Measurements from ENCODE around the gene INTS13. TPM values are rescaled to one million over a fixed set of nuclear protein-coding genes. Genes with fewer than 3 reads are reported as not detected.

INTS13 gene
- total and polyA plus RNA-seq, 2 donors (not counting 3 experiments of a cell fraction or from before 2014, with no cell fraction given), result 8.7 to 35.9 TPM

DNA sequence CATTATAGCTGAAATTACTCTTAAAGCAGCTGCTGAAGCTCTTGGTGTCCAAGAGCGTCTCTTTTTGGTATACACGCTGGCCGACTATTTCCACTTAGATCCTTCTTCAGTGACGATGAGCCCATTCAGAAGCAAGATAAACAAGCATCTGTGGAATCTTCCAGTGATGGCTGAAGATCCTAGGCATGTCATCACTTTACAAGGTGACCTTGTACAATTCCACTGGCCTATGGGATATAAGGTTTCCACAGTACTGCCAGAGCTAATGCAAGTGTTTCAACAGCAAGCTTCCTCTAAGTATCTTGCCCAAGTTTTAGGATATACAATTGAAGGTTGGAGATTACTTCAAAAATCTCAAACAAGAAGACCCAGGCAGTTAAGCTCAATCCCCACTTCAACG, 47.0 kb downstream of the INTS13 start:
- Histone ChIP-seq H3K27me3 (ENCODE audit: control insufficient read depth in 2 of 2, insufficient read depth in 2 of 2, low read length in 2 of 2) (no peaks in the 10 kb centered on the region), H3K79me2 (ENCODE audit: control insufficient read depth, insufficient read depth, low read length) (no peaks in the 10 kb centered on the region), H3K4me1 (ENCODE audit: control insufficient read depth, extremely low read depth, insufficient read depth, low read length) (no peaks in the 10 kb centered on the region), H3K4me3 (replicated peaks in 1 of 3; ENCODE audit: insufficient read depth in 1 of 3, low read depth in 1 of 3, low read length in 3 of 3) (no peak overlapping the region), H3K9ac (replicated peaks; ENCODE audit: extremely low read depth, insufficient read depth, low read length) (no peak overlapping the region), H3K36me3 (ENCODE audit: control insufficient read depth in 2 of 2, extremely low read depth in 1 of 2, insufficient read depth in 2 of 2, low read length in 2 of 2) (no peaks in the 10 kb centered on the region), H3K4me2 (ENCODE audit: insufficient read depth, low read length) (no peak overlapping the region), H4K20me1 (replicated peaks; ENCODE audit: control insufficient read depth, extremely low read depth, insufficient read depth, low read length) (no peaks in the 10 kb centered on the region), H2AFZ (ENCODE audit: low read depth, low read length) (no peak overlapping the region), H3K9me3 (replicated peaks; ENCODE audit: control insufficient read depth, insufficient read depth, low read length) (no peaks in the 10 kb centered on the region), H3K27ac (ENCODE audit: insufficient read depth, low read depth, low read length) (no peak overlapping the region), H3K9me1 (replicated peaks; ENCODE audit: control insufficient read depth, extremely low read depth, insufficient read depth, low read length) (no peaks in the 10 kb centered on the region)
- CTCF ChIA-PET, result interaction anchor here (0.7 to 1.8 kb wide), 4 partner anchors 12 to 415 kb away, joined by 3 to 7 read pairs (median 4); partner anchors contain the start of gene ITPR2
- POLR2A ChIA-PET, result no interaction called here
- FAIRE-seq, result no peak
- no TSS peak for BruUV-seq (replicated peaks)
- no peak for DNase-seq (ENCODE audit: low read depth, low spot score)
- no peak for TF ChIP-seq GATA2 (IDR thresholded peaks at IDR 0.05; ENCODE audit: insufficient read depth, insufficient read length, low read depth, low read length)
- TF ChIP-seq, protein P1, sequence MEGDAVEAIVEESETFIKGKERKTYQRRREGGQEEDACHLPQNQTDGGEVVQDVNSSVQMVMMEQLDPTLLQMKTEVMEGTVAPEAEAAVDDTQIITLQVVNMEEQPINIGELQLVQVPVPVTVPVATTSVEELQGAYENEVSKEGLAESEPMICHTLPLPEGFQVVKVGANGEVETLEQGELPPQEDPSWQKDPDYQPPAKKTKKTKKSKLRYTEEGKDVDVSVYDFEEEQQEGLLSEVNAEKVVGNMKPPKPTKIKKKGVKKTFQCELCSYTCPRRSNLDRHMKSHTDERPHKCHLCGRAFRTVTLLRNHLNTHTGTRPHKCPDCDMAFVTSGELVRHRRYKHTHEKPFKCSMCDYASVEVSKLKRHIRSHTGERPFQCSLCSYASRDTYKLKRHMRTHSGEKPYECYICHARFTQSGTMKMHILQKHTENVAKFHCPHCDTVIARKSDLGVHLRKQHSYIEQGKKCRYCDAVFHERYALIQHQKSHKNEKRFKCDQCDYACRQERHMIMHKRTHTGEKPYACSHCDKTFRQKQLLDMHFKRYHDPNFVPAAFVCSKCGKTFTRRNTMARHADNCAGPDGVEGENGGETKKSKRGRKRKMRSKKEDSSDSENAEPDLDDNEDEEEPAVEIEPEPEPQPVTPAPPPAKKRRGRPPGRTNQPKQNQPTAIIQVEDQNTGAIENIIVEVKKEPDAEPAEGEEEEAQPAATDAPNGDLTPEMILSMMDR (IDR thresholded peaks at IDR 0.05; ENCODE audit: extremely low read depth in 1 of 2, insufficient read depth in 1 of 2, low read depth in 1 of 2, low read length in 2 of 2), result no peak
- no peak for TF ChIP-seq MYC (IDR thresholded peaks at IDR 0.05; ENCODE audit: low read depth, low read length)
- TF ChIP-seq, protein P2, sequence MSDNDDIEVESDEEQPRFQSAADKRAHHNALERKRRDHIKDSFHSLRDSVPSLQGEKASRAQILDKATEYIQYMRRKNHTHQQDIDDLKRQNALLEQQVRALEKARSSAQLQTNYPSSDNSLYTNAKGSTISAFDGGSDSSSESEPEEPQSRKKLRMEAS (IDR thresholded peaks at IDR 0.05; ENCODE audit: insufficient read depth, insufficient read length), result no peak
- TF ChIP-seq POLR2AphosphoS5 (IDR thresholded peaks at IDR 0.05; ENCODE audit: insufficient read depth, low read depth, low read length), result no peak
- TF ChIP-seq POLR2A (IDR thresholded peaks at IDR 0.05; ENCODE audit: low read depth, low read length), result no peak
- TF ChIP-seq EZH2 (IDR thresholded peaks at IDR 0.05; ENCODE audit: borderline replicate concordance, low read depth, low read length, severe bottlenecking), result no peak
- TF ChIP-seq JUN (IDR thresholded peaks at IDR 0.05; ENCODE audit: borderline replicate concordance, insufficient read depth, insufficient read length, low read depth), result no peak
- TF ChIP-seq FOS (IDR thresholded peaks at IDR 0.05; ENCODE audit: borderline replicate concordance, insufficient read depth, low read length), result no peak
- dilution Hi-C loops (cut with MboI; ENCODE audit: extremely low pct_ligation_motif_present, low sequenced_read_pairs), result no loop called here
- intact Hi-C loops (cut with micrococcal nuclease), result no loop called here

Measured in endothelial cell of umbilical vein (primary cell).